HG03045 (cell line): ENCODE data around the gene ATG4C.

Experiments used
- ATAC-seq: cut with Tn5 transposase; IDR thresholded peaks from one replicate; pipeline ENCODE4 v1.9.1; 2021; ENCODE audit warnings: mild to moderate bottlenecking, moderate library complexity; ENCODE audit not compliant: unreplicated experiment

Gene ATG4C

GRCh38 chr1:62903522-62903921 lies 119.6 kb downstream of the ATG4C start:
- no peak for ATAC-seq

DNA sequence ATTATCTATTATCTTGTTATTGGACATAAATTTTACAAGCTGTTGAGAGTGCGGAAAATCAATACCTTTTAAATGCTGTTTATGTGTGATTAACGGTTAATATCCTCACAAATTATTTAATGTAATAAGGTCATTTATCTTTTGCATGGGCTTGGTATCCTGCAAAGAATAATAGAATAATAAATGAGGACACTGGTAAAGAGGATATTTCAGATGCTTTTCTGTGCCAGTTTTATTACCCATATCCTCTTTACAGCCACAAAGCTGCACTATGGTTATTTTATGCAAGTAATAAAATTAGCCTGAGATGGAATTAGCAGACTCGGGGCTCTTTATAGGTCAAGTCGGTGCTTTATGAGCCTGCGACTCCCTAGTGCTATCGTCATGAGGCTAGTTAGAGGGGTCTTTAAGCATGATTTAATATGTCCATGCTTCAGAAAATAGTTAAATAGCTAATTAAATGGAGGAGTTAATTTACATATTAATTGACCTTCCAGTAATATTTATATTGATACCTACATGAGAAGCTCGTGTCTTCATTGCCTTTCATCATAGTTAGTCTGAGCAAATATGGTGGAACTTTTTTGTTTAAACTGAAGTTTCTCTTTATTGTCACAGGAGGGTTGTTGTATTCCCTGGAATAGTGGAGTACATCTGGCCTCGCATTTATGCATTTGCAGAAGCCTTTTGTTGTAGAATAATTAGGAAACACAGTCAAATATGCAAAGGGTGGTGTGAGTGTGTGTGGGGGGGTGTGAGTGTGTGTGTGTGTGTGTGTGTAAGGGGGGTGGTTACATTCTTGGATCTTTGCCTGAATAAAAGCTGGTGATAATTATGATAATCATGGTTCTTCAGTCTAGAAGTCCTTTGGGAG lies 120.3 kb downstream of the ATG4C start:
- no peak for ATAC-seq

- no peak for ATAC-seq
Observed at GRCh38 chr1:62904856-62905225, 120.9 kb downstream of the ATG4C start.

- ATAC-seq: no peak
Observed at GRCh38 chr1:62905309-62905708, 121.4 kb downstream of the ATG4C start.

DNA sequence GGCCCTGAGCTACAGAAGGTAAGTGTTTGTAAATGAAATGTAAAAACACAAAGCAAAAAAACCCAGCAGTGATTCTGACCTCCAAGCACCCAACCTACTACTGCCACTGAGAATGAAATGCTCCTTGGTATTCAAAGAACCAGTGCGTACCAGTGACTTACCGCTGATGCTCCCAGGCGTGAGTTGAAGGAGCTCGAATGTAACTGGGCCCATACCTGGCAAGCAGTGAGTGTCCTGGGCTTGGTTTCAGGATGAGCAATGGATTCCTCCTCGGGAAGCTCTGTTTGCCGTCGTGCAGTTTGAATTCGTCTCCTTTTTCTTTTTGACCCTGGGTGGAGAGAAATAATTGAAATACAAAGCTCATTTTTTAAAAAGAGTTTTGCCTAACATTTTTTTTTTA lies 121.9 kb downstream of the ATG4C start:
- ATAC-seq: no peak

DNA sequence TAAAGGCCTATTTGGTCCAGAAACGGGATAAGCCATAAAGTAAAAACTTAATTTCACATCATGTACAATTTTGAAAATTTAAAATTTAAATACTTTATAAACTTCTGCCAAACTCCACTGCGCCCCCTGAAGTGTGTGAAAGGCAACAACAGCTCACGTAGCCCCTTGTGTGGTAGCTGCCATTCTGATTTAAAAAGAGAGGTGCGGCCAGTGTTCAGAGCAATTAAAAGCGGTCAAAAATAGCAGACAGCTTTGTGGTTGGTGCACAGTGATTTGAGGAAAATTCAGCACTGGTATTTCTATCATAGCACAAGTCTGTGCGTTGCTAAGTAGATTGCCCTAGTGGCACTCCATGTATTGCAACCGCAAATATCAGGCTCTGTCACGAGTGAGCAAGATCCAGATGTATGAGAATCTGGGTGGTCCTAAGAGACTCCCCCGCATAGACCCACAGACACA lies 122.5 kb downstream of the ATG4C start:
- ATAC-seq: no peak

DNA sequence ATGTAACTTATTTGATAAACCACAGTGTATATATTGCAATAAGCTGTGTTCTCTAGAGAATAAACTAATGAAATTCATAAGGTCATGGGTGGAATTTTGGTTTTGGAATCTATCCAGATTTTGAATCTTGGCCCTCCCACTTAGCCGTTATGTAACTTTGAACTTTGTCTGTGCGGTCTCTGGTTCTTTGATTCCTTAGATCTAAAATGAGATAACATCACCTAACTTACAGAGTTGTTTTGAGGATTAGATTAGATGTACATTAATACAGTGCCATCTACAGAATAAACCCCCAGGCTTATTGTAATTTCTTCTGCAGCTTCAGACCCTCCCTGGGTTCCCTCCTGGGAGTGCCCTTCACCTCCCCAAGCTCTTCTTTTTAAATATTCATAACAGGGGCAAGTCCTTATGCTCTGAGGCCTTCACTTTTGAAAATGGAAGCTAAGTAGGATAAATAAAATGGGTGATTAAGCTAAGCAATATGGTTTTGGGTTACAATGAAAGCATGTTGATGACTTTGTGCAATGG lies 124.3 kb downstream of the ATG4C start:
- ATAC-seq: no peak

GRCh38 chr1:62912028-62912638 lies 128.2 kb downstream of the ATG4C start:
- ATAC-seq: no peak
